Kidney (tissue), 14 donors: ENCODE measurements around the gene GJB2. TPM values are rescaled to one million over a fixed set of nuclear protein-coding genes. Genes with fewer than 3 reads are reported as not detected.

Source experiments
- DNase-seq, 5 donors: peaks; one replicate each; pipeline ENCODE4 v3.0.0-alpha.2; 2013 to 2020
- FAIRE-seq: peaks from 2 replicates; lab custom pipeline; 2012; peaks lifted over from hg19 to GRCh38; lab: Jason Lieb, UNC
- H3K27ac ChIP-seq, 2 donors: one replicate each; pipeline ENCODE4 v1.7.0; 2013; ENCODE audit warnings: low read depth in 2 of 2, low read length in 2 of 2, inconsistent platforms in 1 of 2
- H3K27me3 ChIP-seq: one replicate; pipeline ENCODE4 v1.7.1; 2013; ENCODE audit warnings: low read length, inconsistent platforms; ENCODE audit not compliant: control insufficient read depth, insufficient read depth
- H3K36me3 ChIP-seq, 3 donors: one replicate each; pipeline versions ENCODE4 v1.7.0 to v1.7.1; 2013; ENCODE audit warnings: low read length in 3 of 3, control low read depth in 1 of 3, inconsistent platforms in 1 of 3; ENCODE audit not compliant: insufficient read depth in 3 of 3, control insufficient read depth in 2 of 3
- H3K4me1 ChIP-seq, 3 donors: one replicate each; pipeline versions ENCODE4 v1.7.0 to v1.7.1; 2013; ENCODE audit warnings: low read length in 3 of 3, inconsistent platforms in 1 of 3, low read depth in 1 of 3; ENCODE audit not compliant: control insufficient read depth in 2 of 3, insufficient read depth in 2 of 3
- H3K4me3 ChIP-seq, 3 donors: one replicate each; pipeline versions ENCODE4 v1.7.0 to v1.8.1; 2013; ENCODE audit warnings: low read length in 3 of 3, control low read depth in 1 of 3, inconsistent platforms in 1 of 3
- H3K9ac ChIP-seq, 3 donors: one replicate each; pipeline versions ENCODE4 v1.7.0 to v1.7.1; 2013; ENCODE audit warnings: low read length in 3 of 3, control low read depth in 1 of 3, inconsistent platforms in 1 of 3
- H3K9me3 ChIP-seq, 3 donors: one replicate each; pipeline versions ENCODE4 v1.7.0 to v1.7.1; 2013; ENCODE audit warnings: low read length in 3 of 3, control low read depth in 1 of 3, inconsistent platforms in 1 of 3; ENCODE audit not compliant: control insufficient read depth in 2 of 3, insufficient read depth in 1 of 3
- CTCF ChIP-seq: IDR thresholded peaks from 3 replicates; pipeline ENCODE4 v1.5.1; 2012; ENCODE audit warnings: mild to moderate bottlenecking, moderate library complexity, borderline replicate concordance; ENCODE audit not compliant: insufficient read depth; ENCODE audit errors: extremely low read depth
- intact Hi-C: fragments of 100-400 bp; cut with DNase I; formaldehyde crosslinking; loops from one replicate; pipeline ENCODE4 v1.11.1; 2022
- polyA plus RNA-seq: library from polyadenylated mRNA; stranded (reverse); fragments of 350-450 nt; fragmentation: Illumina TruSeq; extraction: RNeasy Lipid Tissue Mini Kit (QIAGEN cat#74804); gene quantifications from one replicate; pipeline ENCODE4 v1.2.3, GENCODE V29; 2014; ENCODE audit warnings: low read depth, low replicate concordance; ENCODE audit not compliant: insufficient read depth
- total RNA-seq: library from RNA; stranded (reverse); fragmentation: NEBNext Ultra II Directional; extraction: Animal tissue kit (Norgen Biotek cat#: 25700); gene quantifications from one replicate; pipeline ENCODE4 v1.2.1, GENCODE V29; 2021
- donor health status: control.
- donor health status: control.
- donor health status: control.
- donor health status: control.
- donor health status: control.
- donor health status: DM: yes; HTN: yes; CAD: no.
- donor health status: Normal renal cell carcinoma (clear cell type).

Gene GJB2
- total and polyA plus RNA-seq, 2 donors from 2014 or later: 5.0 to 13.1 TPM

DNA sequence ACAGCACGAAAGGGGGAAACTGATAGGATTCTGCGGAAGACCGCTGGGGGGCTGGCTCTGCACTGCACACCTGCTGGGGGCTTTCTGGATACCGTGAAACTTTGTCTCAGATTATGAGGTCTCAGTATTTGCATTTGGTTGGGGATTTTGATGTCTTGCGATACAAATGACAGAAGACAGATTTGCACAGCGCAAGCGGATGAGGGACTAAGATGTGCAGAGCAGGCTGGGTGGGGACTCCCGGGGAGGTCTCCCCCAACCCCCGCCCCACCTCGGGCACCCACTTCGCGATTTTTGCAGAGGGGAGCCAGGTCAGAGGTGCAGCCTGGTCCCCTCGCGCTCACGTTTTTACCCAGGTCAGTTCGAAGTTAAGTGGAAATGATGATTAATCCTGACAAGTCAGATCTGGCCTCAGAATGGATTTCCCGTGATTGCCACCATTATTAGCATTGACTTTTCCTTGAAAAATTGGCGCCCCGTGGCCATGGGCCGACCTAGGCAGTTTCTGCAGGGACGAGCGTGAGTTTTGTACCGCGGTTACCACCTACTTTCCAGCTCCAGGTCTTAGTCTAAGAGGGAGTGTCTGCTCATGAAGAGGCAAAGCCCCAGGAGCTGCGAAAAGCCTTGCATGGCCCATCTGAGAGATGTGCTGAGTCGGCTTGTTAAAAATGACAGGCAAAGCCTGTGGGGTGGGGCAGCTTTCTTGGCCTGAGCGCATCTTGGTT, 1.3 kb upstream of the GJB2 start:
- intact Hi-C loops: no loop called here
- H3K36me3 ChIP-seq: no peaks in the 10 kb centered on the region
- peaks cover 4 to 7% (median 7%) of the 10 kb centered on the region in 3 donors for H3K4me1 ChIP-seq
- H3K27ac ChIP-seq: no peak overlapping the region
- DNase-seq (peak in 1 of 5 donors; percentile 20), FAIRE-seq (no peak)
- H3K9ac ChIP-seq: no peak overlapping the region
- H3K27me3 ChIP-seq: peaks cover 24% of the 10 kb centered on the region
- TF ChIP-seq CTCF: no peak
- no peaks in the 10 kb centered on the region for H3K9me3 ChIP-seq
- H3K4me3 ChIP-seq: peak overlapping the region in 1 of 3 donors; percentile 70

DNA sequence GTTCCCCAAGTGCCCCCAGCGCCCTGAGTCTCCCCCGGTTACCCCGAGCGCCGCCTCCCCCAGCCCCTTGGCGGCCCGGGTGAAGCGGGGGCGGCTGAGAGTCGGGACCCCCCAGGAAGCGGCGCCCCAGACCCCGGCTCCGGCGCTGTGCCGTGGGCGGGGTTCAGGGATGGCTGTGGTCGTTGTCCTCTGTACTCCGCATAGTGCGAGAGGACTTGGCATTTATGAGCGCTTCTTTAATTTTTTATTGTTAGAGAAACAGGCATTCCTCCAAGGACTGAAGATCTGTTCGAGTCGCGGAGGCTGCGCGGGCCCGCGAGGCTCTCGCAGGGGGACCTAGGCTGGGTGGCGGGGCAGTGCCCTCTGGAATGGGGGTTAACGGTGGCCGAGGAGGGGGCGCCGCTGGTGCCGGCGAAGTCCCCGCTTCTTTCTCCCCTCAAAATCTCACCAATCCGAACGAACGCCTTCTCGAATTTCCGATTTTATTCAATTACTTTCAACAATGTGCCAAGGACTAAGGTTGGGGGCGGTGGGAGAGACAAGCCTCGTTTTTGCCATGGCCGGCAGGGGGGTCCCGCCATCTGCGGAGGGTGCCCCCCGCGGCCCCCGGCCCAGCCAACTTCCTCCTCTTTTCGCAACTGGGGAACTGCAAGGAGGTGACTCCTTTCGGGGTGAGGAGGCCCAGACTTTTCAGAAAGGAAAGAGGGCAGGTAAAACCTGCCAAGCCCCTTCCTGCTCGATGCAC, 596 bp upstream of the GJB2 start:
- H3K9me3 ChIP-seq: no peaks in the 10 kb centered on the region
- no peaks in the 10 kb centered on the region for H3K36me3 ChIP-seq
- H3K9ac ChIP-seq: no peak overlapping the region
- no peak overlapping the region for H3K27ac ChIP-seq
- TF ChIP-seq CTCF: no peak
- H3K4me1 ChIP-seq: peaks cover 4 to 7% (median 5%) of the 10 kb centered on the region in 3 donors
- peak overlapping the region in 2 of 3 donors; percentile 17 to 70 for H3K4me3 ChIP-seq
- FAIRE-seq (no peak), DNase-seq (peak in 2 of 5 donors; percentile 32 to 61)
- H3K27me3 ChIP-seq: peaks cover 24% of the 10 kb centered on the region
- intact Hi-C loops: no loop called here

GRCh38 chr13:20192158-20192835, 441 bp downstream of the GJB2 start:
- no peak for TF ChIP-seq CTCF
- DNase-seq (peak; percentile 44 to 66 (median 62)), FAIRE-seq (no peak)
- Histone ChIP-seq H3K9me3 (no peaks in the 10 kb centered on the region), H3K36me3 (no peaks in the 10 kb centered on the region), H3K4me1 (peaks cover 0 to 7% (median 4%) of the 10 kb centered on the region in 3 donors), H3K27me3 (peaks cover 24% of the 10 kb centered on the region), H3K9ac (peak overlapping the region in 1 of 3 donors; percentile 51), H3K27ac (peak overlapping the region in 1 of 2 donors; percentile 59), H3K4me3 (peak overlapping the region; percentile 34 to 70 (median 34))
- intact Hi-C loops: no loop called here
